Epithelial cell of proximal tubule (primary cell): ENCODE results near the gene TMC5. TPM values are rescaled to one million over a fixed set of nuclear protein-coding genes. Genes with fewer than 3 reads are reported as not detected.
"Not testable (repeated sequence)": the region's sequence is repeated elsewhere in the genome, so short reads cannot be mapped to it uniquely, and the experiment has no call there.

Experiments
- DNase-seq: peaks from one replicate; pipeline ENCODE4 v3.0.0-alpha.2; 2011; ENCODE audit warnings: low read depth
- H3K4me3 ChIP-seq: 2 replicates; pipeline ENCODE4 v1.5.1; 2011; ENCODE audit warnings: low read depth, mild to moderate bottlenecking, low read length
- CTCF ChIP-seq: conservative IDR thresholded peaks from 2 replicates; pipeline ENCODE4 v1.5.1; 2012; ENCODE audit warnings: low read depth, mild to moderate bottlenecking, low read length
- total RNA-seq: library from RNA; depleted of rRNA; stranded (reverse); fragments of >200 nt; gene quantifications from 2 replicates; pipeline ENCODE4 v1.2.3, GENCODE V29; 2015

The TMC5 gene
- total RNA-seq, 1 donor from 2014 or later = 0.35 TPM

GRCh38 chr16:19410435-19411171 lies 7.1 kb upstream of the TMC5 start:
- DNase-seq = no peak
- TF ChIP-seq CTCF = peak; percentile 7
- peak overlapping the region; percentile 40 for H3K4me3 ChIP-seq

- H3K4me3 ChIP-seq = no peak overlapping the region
- TF ChIP-seq CTCF = no peak
- DNase-seq = no peak
Observed at GRCh38 chr16:19411298-19411697, 6.4 kb upstream of the TMC5 start.

DNA sequence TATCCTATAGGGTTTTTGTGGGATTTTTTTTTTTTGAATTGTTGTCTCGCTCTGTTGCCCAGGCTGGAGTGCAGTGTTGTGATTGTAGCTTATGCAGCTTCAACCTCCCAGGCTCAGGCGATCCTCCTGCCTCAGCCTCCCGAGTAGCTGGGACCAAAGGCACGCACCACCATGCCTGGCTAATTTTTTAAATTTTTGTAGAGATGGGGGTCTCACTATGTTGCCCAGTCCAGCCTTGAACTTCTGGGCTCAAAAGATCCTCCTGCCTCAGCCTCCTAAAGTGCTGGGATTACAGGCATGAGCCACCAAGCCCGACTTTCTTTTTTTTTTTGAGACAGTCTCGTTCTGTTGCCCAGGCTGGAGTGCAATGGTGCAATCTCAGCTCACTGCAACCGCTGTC lies 5.6 kb upstream of the TMC5 start:
- DNase-seq, H3K4me3 ChIP-seq: not testable (repeated sequence)

DNA sequence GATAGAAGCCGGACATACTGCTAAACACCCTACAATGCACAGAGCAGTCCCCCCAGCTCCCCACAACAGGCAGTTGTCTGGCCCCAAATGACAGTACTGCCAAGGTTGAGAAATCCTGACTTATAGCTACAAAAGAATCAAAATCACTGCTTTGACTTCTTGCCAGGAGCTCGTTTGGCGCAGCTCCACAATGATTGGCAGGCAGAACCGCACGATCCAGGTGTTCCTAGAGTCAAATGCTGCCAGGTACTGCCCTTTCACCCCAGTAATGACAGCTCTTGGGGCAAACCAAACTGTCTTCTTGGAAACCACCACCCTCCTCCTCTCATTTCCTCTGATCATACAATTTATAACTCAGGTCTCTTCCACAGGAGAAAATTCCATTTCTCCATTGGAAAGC lies 2.2 kb upstream of the TMC5 start:
- no peak for DNase-seq
- H3K4me3 ChIP-seq = no peak overlapping the region
- TF ChIP-seq CTCF = no peak

DNA sequence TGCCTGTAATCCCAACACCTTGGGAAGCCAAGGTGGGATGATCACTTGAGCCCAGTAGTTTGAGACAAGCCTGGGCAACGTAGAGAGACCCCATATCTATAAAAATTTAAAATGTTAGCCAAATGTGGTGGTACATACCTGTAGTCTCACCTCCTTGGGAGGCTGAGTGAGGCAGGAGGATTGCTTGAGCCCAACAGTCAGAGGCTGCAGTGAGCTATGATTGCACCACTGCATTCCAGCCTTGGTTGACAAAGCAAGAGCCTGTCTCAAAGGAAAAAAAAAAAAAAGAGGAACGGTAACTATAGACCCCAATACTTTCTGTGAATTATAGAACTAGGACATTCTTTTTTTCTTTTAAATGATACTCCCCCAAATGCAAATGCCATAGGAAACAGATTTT lies 1.8 kb upstream of the TMC5 start:
- no peak for DNase-seq
- no peak overlapping the region for H3K4me3 ChIP-seq
- TF ChIP-seq CTCF = no peak

- no peak overlapping the region for H3K4me3 ChIP-seq
- no peak for DNase-seq
- TF ChIP-seq CTCF = no peak
Observed at GRCh38 chr16:19418200-19418599, 517 bp downstream of the TMC5 start.

DNA sequence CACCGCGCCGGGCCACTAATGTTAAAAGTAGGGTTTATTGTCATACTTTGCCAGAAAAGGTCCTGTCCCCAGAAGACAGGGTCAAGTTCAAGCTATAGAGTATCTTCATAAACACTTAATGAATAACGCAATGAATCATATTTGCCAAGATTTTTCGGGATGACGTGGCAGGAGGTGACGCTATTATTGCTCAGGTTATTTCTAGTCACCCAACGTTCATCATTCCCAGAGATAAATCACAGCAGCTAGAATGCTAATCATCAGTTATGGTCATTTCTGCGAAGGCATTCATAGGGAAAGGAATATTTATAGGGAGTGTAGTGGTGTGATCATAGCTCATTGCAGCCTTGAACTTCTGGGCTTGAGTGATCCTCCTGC lies 2.0 kb downstream of the TMC5 start:
- H3K4me3 ChIP-seq = no peak overlapping the region
- DNase-seq = no peak
- TF ChIP-seq CTCF = no peak
